K562 (cell line): Measurements from ENCODE around the gene PNP. TPM values are rescaled to one million over a fixed set of nuclear protein-coding genes. Genes with fewer than 3 reads are reported as not detected.
A peak's percentile ranks its signal among the peaks of the same experiment; 100 is the strongest.

Source experiments
- ARID1B ChIP-seq: fragments of 450-650 bp; IDR thresholded peaks from 2 replicates; pipeline ENCODE4 v1.6.1; 2016; ENCODE audit warnings: antibody characterized with exemption, mild to moderate bottlenecking, inconsistent platforms
- BHLHE40 ChIP-seq: IDR thresholded peaks from 2 replicates; pipeline ENCODE4 v1.6.1; 2011; ENCODE audit warnings: low read length, improper control_type of control experiment
- CHAMP1 ChIP-seq: fragments of 450-650 bp; IDR thresholded peaks from 2 replicates; pipeline ENCODE4 v1.6.1; 2016; ENCODE audit warnings: mild to moderate bottlenecking
- DDX20 ChIP-seq: fragments of 450-650 bp; IDR thresholded peaks from 2 replicates; pipeline ENCODE4 v1.6.1; 2016; ENCODE audit warnings: missing genetic modification characterization, low read depth, mild to moderate bottlenecking, missing compliant biosample characterization, moderate library complexity
- ETV1 ChIP-seq: fragments of 450-650 bp; conservative IDR thresholded peaks from 2 replicates; pipeline ENCODE4 v1.6.1; 2016; ENCODE audit warnings: missing genetic modification characterization, control low read depth, low read depth, missing compliant biosample characterization
- FIP1L1 ChIP-seq: fragments of 200-400 bp; formaldehyde crosslinking; IDR thresholded peaks from 2 replicates; pipeline ENCODE4 v1.6.1; 2018; ENCODE audit warnings: mild to moderate bottlenecking, low read depth, low read length; ENCODE audit not compliant: poor library complexity, severe bottlenecking
- FOSL1 ChIP-seq: fragments of 200-800 bp; sonication (Bioruptor generic); conservative IDR thresholded peaks from 2 replicates; pipeline ENCODE4 v1.6.1; 2016; ENCODE audit warnings: missing genetic modification characterization, missing compliant biosample characterization
- JUND ChIP-seq, 2 experiments: IDR thresholded peaks; 2 replicates in 1 of 2; 3 replicates in 1 of 2; pipeline ENCODE4 v1.6.1; 2011; ENCODE audit warnings: borderline replicate concordance in 2 of 2, low read depth in 2 of 2, low read length in 2 of 2, improper control_type of control experiment in 1 of 2, missing biosample characterization in 1 of 2, missing genetic modification characterization in 1 of 2, missing genetic modification reagents in 1 of 2
- NCOA6 ChIP-seq: fragments of 450-650 bp; IDR thresholded peaks from 2 replicates; pipeline ENCODE4 v1.6.1; 2017; ENCODE audit warnings: mild to moderate bottlenecking
- ZBTB33 ChIP-seq: sonication (generic); formaldehyde crosslinking; IDR thresholded peaks from 2 replicates; pipeline ENCODE4 v1.8.1; 2023; ENCODE audit warnings: mild to moderate bottlenecking, missing genetic modification reagents
- ZBTB34 ChIP-seq: fragments of 250-450 bp; sonication (Bioruptor Pico); IDR thresholded peaks from 2 replicates; pipeline ENCODE4 v1.8.0; 2021; ENCODE audit warnings: mild to moderate bottlenecking, moderate library complexity
- ZC3H11A ChIP-seq: IDR thresholded peaks from 2 replicates; pipeline ENCODE4 v1.6.1; 2012; ENCODE audit warnings: low read depth, low read length, improper control_type of control experiment
- ZEB2 ChIP-seq: fragments of 450-650 bp; IDR thresholded peaks from 2 replicates; pipeline ENCODE4 v1.6.1; 2016
- ZNF253 ChIP-seq: fragments of 250-450 bp; sonication (Bioruptor Pico); conservative IDR thresholded peaks from 2 replicates; pipeline ENCODE4 v1.6.1; 2021; ENCODE audit warnings: mild to moderate bottlenecking
- ZNF436 ChIP-seq: fragments of 250-450, 450-650 bp; sonication (Bioruptor Pico); formaldehyde crosslinking; IDR thresholded peaks from 2 replicates; pipeline ENCODE4 v1.7.0; 2020; ENCODE audit warnings: mild to moderate bottlenecking
- ZNF561 ChIP-seq: fragments of 450-650 bp; formaldehyde crosslinking; conservative IDR thresholded peaks from 2 replicates; pipeline ENCODE4 v1.4.0; 2020; ENCODE audit warnings: mild to moderate bottlenecking, moderate library complexity
- polyA plus RNA-seq, 8 experiments: library from polyadenylated mRNA; depleted of rRNA in 4 of 8; stranded (reverse) in 5 of 8; unstranded in 3 of 8; fragments of >200 nt; fragmentation: Nextera tagmentation in 2 of 8; fragmentation: Illumina TruSeq in 1 of 8; extraction: Ambion mirVana in 2 of 8; extraction: Trizol in 1 of 8; gene quantifications; 2 replicates each; pipeline versions ENCODE4 v1.2.1 to v1.2.3, GENCODE V29; 2011 to 2014; ENCODE audit warnings: inconsistent platforms in 1 of 8, missing spikeins in 1 of 8
- total RNA-seq, 7 experiments: library from RNA; depleted of rRNA in 6 of 7; stranded (reverse); fragments of >200 nt in 6 of 7; fragmentation: Illumina TruSeq in 2 of 7; extraction: Trizol in 2 of 7; gene quantifications; 2 replicates each; pipeline versions ENCODE4 v1.2.1 to v1.2.3, GENCODE V29; 2011 to 2021; ENCODE audit warnings: low replicate concordance in 1 of 7
- TF ChIP-seq, protein P1 (sequence below): fragments of 450-650 bp; IDR thresholded peaks from 2 replicates; pipeline ENCODE4 v1.6.1; 2018; ENCODE audit warnings: mild to moderate bottlenecking, low read depth; ENCODE audit not compliant: partially characterized antibody
- TF ChIP-seq, protein P2 (sequence below): sonication (generic); formaldehyde crosslinking; IDR thresholded peaks from 2 replicates; pipeline ENCODE4 v1.8.1; 2023; ENCODE audit warnings: mild to moderate bottlenecking, missing genetic modification reagents

PNP gene
- total and polyA plus RNA-seq, 9 of the 15 experiments (the other 6 are each of a cell fraction or from before 2014, with no cell fraction given): 92.5 to 288 (median 137) TPM

GRCh38 chr14:20477211-20477876 is 8.1 kb downstream of the PNP start (continued):
- TF ChIP-seq NCOA6: no peak
- TF ChIP-seq DDX20: no peak
- no peak for TF ChIP-seq ZBTB33
- TF ChIP-seq BHLHE40: peak; percentile 24; the same call in 1 of the 2 replicates
- TF ChIP-seq, protein P1, sequence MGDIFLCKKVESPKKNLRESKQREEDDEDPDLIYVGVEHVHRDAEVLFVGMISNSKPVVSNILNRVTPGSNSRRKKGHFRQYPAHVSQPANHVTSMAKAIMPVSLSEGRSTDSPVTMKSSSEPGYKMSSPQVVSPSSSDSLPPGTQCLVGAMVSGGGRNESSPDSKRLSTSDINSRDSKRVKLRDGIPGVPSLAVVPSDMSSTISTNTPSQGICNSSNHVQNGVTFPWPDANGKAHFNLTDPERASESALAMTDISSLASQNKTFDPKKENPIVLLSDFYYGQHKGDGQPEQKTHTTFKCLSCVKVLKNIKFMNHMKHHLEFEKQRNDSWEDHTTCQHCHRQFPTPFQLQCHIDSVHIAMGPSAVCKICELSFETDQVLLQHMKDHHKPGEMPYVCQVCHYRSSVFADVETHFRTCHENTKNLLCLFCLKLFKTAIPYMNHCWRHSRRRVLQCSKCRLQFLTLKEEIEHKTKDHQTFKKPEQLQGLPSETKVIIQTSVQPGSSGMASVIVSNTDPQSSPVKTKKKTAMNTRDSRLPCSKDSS: no peak
- TF ChIP-seq JUND (IDR thresholded peaks at IDR 0.05; ENCODE audit: borderline replicate concordance, low read depth, low read length): no peak
- no peak for TF ChIP-seq JUND (tag; IDR thresholded peaks at IDR 0.05; ENCODE audit: borderline replicate concordance, low read depth, low read length)
- TF ChIP-seq FOSL1 (tag): 0 out of 2 replicates have a peak, but pooled peaks have one; percentile 29
- TF ChIP-seq ZC3H11A: no peak
- peak; percentile 85 for TF ChIP-seq ARID1B
- no peak for TF ChIP-seq ZBTB34 (CRISPR knock-in tag)
- no peak for TF ChIP-seq ZEB2
- TF ChIP-seq, protein P2, sequence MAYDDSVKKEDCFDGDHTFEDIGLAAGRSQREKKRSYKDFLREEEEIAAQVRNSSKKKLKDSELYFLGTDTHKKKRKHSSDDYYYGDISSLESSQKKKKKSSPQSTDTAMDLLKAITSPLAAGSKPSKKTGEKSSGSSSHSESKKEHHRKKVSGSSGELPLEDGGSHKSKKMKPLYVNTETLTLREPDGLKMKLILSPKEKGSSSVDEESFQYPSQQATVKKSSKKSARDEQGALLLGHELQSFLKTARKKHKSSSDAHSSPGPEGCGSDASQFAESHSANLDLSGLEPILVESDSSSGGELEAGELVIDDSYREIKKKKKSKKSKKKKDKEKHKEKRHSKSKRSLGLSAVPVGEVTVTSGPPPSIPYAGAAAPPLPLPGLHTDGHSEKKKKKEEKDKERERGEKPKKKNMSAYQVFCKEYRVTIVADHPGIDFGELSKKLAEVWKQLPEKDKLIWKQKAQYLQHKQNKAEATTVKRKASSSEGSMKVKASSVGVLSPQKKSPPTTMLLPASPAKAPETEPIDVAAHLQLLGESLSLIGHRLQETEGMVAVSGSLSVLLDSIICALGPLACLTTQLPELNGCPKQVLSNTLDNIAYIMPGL: 0 out of 2 replicates have a peak, but pooled peaks have one; percentile 32
- no peak for TF ChIP-seq ZNF436
- TF ChIP-seq FIP1L1: no peak
- TF ChIP-seq ETV1: 0 out of 2 replicates have a peak, but pooled peaks have one; percentile 11
- no peak for TF ChIP-seq ZNF561 (CRISPR knock-in tag)
- TF ChIP-seq CHAMP1: no peak
- no peak for TF ChIP-seq ZNF253
